Measurements from ENCODE around the gene GRIA4.

Gene GRIA4

GRCh38 chr11:105900515-105901035 lies 290.7 kb downstream of the GRIA4 start:
- no peaks in the 10 kb centered on the region for H3K36me3 ChIP-seq (ENCODE audit: insufficient read depth, low read length)

GRCh38 chr11:105903113-105903512 lies 293.2 kb downstream of the GRIA4 start:
- H3K4me1 ChIP-seq (ENCODE audit: insufficient read depth, low read length) = no peaks in the 10 kb centered on the region

More at GRCh38 chr11:105900515-105901035, 290.7 kb downstream of the GRIA4 start:
- H3K9me3 ChIP-seq (ENCODE audit: control insufficient read depth, insufficient read depth, low read length) = no peaks in the 10 kb centered on the region
- H3K4me1 ChIP-seq (ENCODE audit: insufficient read depth, low read length) = no peaks in the 10 kb centered on the region
- no peak overlapping the region for H3K9ac ChIP-seq (ENCODE audit: low read depth, low read length)

GRCh38 chr11:105906517-105906916 lies 296.6 kb downstream of the GRIA4 start:
- Histone ChIP-seq H3K36me3 (ENCODE audit: insufficient read depth, low read length) (no peaks in the 10 kb centered on the region), H3K9me3 (ENCODE audit: control insufficient read depth, insufficient read depth, low read length) (no peaks in the 10 kb centered on the region), H3K9ac (ENCODE audit: low read depth, low read length) (no peak overlapping the region), H3K4me1 (ENCODE audit: insufficient read depth, low read length) (no peaks in the 10 kb centered on the region)

More at GRCh38 chr11:105903113-105903512, 293.2 kb downstream of the GRIA4 start:
- Histone ChIP-seq H3K9me3 (ENCODE audit: control insufficient read depth, insufficient read depth, low read length) (no peaks in the 10 kb centered on the region), H3K36me3 (ENCODE audit: insufficient read depth, low read length) (no peaks in the 10 kb centered on the region), H3K9ac (ENCODE audit: low read depth, low read length) (no peak overlapping the region)

GRCh38 chr11:105907319-105907718 lies 297.4 kb downstream of the GRIA4 start:
- Histone ChIP-seq H3K9ac (ENCODE audit: low read depth, low read length) (no peak overlapping the region), H3K36me3 (ENCODE audit: insufficient read depth, low read length) (no peaks in the 10 kb centered on the region), H3K4me1 (ENCODE audit: insufficient read depth, low read length) (no peaks in the 10 kb centered on the region), H3K9me3 (ENCODE audit: control insufficient read depth, insufficient read depth, low read length) (no peaks in the 10 kb centered on the region)

- no peaks in the 10 kb centered on the region for H3K9me3 ChIP-seq (ENCODE audit: control insufficient read depth, insufficient read depth, low read length)
- H3K9ac ChIP-seq (ENCODE audit: low read depth, low read length) = no peak overlapping the region
- peaks cover 8% of the 10 kb centered on the region for H3K4me1 ChIP-seq (ENCODE audit: insufficient read depth, low read length)
- no peaks in the 10 kb centered on the region for H3K36me3 ChIP-seq (ENCODE audit: insufficient read depth, low read length)
Observed at GRCh38 chr11:105910095-105910715, 300.3 kb downstream of the GRIA4 start.

DNA sequence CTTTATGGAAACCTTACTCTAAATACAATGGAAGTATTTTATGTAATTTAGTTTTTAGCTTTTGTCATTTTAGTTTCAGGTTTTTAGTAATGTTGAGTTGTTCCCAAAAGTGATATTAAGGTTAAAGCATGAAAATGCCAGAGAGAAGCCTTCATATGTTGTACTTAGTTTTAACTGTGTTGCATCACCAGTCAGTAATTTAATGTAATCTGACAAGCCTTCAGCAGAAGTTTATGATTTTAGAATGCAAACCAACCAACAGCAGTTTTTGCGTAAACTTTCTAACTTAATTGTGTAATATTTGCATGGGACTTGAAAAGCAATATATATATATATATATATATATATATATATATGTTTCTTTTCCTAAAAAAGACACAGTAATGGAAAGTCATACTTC lies 301.6 kb downstream of the GRIA4 start:
- Histone ChIP-seq H3K36me3 (ENCODE audit: insufficient read depth, low read length) (no peaks in the 10 kb centered on the region), H3K9me3 (ENCODE audit: control insufficient read depth, insufficient read depth, low read length) (no peaks in the 10 kb centered on the region), H3K9ac (ENCODE audit: low read depth, low read length) (no peak overlapping the region), H3K4me1 (ENCODE audit: insufficient read depth, low read length) (peaks cover 9% of the 10 kb centered on the region)

- Histone ChIP-seq H3K9me3 (ENCODE audit: control insufficient read depth, insufficient read depth, low read length) (no peaks in the 10 kb centered on the region), H3K4me1 (ENCODE audit: insufficient read depth, low read length) (peaks cover 9% of the 10 kb centered on the region), H3K9ac (ENCODE audit: low read depth, low read length) (no peak overlapping the region), H3K36me3 (ENCODE audit: insufficient read depth, low read length) (no peaks in the 10 kb centered on the region)
Observed at GRCh38 chr11:105912666-105913065, 302.8 kb downstream of the GRIA4 start.

DNA sequence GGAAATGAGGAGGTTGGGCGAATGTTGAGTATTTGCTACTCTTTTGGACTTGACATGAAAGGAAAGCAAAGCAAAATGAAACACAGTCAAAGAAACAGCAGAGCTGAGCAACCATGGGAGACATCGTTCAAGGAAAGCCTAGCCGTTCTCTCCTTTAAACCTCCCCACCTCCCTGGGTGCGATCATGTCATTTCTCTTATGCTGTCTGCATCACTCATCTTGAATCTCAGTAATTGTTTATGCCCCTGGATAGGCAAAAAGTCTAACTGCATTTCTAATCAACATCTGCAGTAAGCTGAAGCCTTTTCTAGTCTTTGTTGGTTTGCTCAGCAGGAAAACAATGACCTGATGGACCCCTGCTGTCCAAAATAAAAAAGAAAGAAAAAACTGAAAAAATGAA lies 305.1 kb downstream of the GRIA4 start:
- no peaks in the 10 kb centered on the region for H3K9me3 ChIP-seq (ENCODE audit: control insufficient read depth, insufficient read depth, low read length)
- H3K36me3 ChIP-seq (ENCODE audit: insufficient read depth, low read length) = no peaks in the 10 kb centered on the region
- no peak overlapping the region for H3K9ac ChIP-seq (ENCODE audit: low read depth, low read length)
- H3K4me1 ChIP-seq (ENCODE audit: insufficient read depth, low read length) = peaks cover 9% of the 10 kb centered on the region

GRCh38 chr11:105918039-105918438 lies 308.2 kb downstream of the GRIA4 start:
- Histone ChIP-seq H3K9ac (ENCODE audit: low read depth, low read length) (no peak overlapping the region), H3K4me1 (ENCODE audit: insufficient read depth, low read length) (peaks cover 9% of the 10 kb centered on the region)

GRCh38 chr11:105918600-105918999 lies 308.7 kb downstream of the GRIA4 start:
- Histone ChIP-seq H3K4me1 (ENCODE audit: insufficient read depth, low read length) (peaks cover 9% of the 10 kb centered on the region), H3K9ac (ENCODE audit: low read depth, low read length) (no peak overlapping the region), H3K36me3 (ENCODE audit: insufficient read depth, low read length) (no peaks in the 10 kb centered on the region), H3K9me3 (ENCODE audit: control insufficient read depth, insufficient read depth, low read length) (no peaks in the 10 kb centered on the region)

More at GRCh38 chr11:105918039-105918438, 308.2 kb downstream of the GRIA4 start:
- Histone ChIP-seq H3K36me3 (ENCODE audit: insufficient read depth, low read length) (no peaks in the 10 kb centered on the region), H3K9me3 (ENCODE audit: control insufficient read depth, insufficient read depth, low read length) (no peaks in the 10 kb centered on the region)

DNA sequence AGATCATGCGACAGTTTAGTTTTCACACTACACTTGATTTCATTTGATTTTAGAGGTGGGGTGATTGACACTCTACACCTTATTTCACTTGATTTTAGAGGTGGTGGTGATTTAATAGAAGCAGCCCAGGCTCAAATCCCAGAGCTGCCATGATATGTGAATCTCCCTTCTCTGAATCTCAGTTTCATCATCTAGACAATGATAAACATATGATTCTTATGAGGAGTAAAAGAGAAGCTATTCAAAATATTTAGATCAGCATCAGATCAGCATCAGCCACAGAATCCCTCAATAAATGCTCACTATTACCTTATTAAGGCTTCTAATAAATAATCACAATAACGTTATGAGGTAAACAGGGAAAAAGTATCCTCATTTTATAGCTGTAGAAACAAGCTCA lies 313.4 kb downstream of the GRIA4 start:
- Histone ChIP-seq H3K9me3 (ENCODE audit: control insufficient read depth, insufficient read depth, low read length) (no peaks in the 10 kb centered on the region), H3K36me3 (ENCODE audit: insufficient read depth, low read length) (no peaks in the 10 kb centered on the region), H3K4me1 (ENCODE audit: insufficient read depth, low read length) (no peaks in the 10 kb centered on the region), H3K9ac (ENCODE audit: low read depth, low read length) (no peak overlapping the region)

DNA sequence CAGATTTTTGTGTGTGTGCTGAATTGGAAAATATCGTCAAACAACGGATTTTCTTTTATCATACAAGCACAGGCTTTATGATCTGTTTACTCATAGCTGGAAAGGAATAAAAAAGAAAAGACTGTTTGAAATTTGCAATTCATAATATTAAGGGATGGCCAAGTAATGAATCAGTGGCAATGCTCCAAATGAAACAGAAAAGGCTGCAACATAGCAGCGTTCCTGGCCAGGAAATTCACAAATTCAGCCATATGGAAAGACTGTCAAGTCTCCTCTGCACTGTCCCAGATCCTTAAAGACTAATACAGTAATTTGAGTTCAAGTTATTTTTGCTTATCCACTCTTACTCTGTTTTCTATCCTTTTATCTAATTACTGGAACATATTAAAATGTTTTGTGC lies 313.9 kb downstream of the GRIA4 start:
- no peaks in the 10 kb centered on the region for H3K36me3 ChIP-seq (ENCODE audit: insufficient read depth, low read length)
- H3K9me3 ChIP-seq (ENCODE audit: control insufficient read depth, insufficient read depth, low read length) = no peaks in the 10 kb centered on the region
- no peak overlapping the region for H3K9ac ChIP-seq (ENCODE audit: low read depth, low read length)
- no peaks in the 10 kb centered on the region for H3K4me1 ChIP-seq (ENCODE audit: insufficient read depth, low read length)

DNA sequence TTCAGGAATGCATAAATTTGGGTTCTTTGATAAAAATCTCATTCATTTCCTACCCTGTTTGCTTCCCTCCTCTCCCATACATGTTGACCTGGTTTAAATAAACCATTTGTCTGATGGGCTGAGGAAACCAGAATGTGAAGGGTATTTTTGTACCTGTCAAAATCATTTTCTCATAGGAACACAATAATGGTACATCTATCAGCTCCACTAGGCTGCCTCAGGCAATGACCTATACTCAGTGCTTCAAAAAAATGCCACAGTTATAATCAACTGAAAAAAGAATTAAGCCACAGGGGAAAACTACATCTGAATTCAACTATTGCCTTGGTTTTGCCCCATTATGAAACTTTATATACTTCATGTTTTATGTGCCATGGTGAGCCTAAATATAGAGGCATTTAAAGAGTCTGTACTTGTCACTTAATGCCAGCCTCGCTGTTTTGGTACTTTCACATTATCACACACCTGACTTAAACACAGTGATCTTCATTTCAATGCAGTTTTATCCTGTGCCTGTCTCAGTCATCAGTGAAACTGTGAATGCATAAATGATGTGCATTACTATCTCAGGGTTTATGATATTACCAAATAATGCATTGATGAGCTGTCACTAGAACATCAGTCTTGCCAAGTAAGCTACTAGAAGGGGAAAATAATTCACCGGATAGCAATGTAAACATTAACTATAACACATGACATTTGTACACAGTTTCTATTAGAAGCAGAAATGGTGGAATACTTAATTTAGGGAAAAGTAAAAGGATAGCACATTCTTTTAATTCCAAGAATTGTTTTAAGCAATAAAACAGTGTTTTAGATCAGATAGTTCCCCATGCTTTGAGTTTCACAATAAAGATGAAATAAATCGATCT lies 319.4 kb downstream of the GRIA4 start:
- no peaks in the 10 kb centered on the region for H3K36me3 ChIP-seq (ENCODE audit: insufficient read depth, low read length)

DNA sequence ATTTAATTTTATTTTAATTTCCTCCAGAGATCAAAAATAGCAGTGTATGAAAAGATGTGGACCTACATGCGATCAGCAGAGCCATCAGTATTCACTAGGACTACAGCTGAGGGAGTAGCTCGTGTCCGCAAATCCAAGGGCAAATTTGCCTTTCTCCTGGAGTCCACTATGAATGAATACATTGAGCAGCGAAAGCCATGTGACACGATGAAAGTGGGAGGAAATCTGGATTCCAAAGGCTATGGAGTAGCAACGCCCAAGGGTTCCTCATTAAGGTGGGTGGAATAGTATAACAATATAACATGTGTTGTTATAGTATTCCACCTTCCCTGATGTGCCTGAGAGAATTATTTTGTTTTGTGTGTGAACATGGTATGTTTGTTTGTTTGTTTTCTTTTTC lies 323.8 kb downstream of the GRIA4 start:
- peaks cover 20% of the 10 kb centered on the region for H3K4me1 ChIP-seq (ENCODE audit: insufficient read depth, low read length)
- H3K9me3 ChIP-seq (ENCODE audit: control insufficient read depth, insufficient read depth, low read length) = no peaks in the 10 kb centered on the region
- no peaks in the 10 kb centered on the region for H3K36me3 ChIP-seq (ENCODE audit: insufficient read depth, low read length)
- no peak overlapping the region for H3K9ac ChIP-seq (ENCODE audit: low read depth, low read length)

More for the DNA sequence above, 319.4 kb downstream of the GRIA4 start:
- Histone ChIP-seq H3K9me3 (ENCODE audit: control insufficient read depth, insufficient read depth, low read length) (no peaks in the 10 kb centered on the region), H3K4me1 (ENCODE audit: insufficient read depth, low read length) (no peaks in the 10 kb centered on the region), H3K9ac (ENCODE audit: low read depth, low read length) (no peak overlapping the region)

DNA sequence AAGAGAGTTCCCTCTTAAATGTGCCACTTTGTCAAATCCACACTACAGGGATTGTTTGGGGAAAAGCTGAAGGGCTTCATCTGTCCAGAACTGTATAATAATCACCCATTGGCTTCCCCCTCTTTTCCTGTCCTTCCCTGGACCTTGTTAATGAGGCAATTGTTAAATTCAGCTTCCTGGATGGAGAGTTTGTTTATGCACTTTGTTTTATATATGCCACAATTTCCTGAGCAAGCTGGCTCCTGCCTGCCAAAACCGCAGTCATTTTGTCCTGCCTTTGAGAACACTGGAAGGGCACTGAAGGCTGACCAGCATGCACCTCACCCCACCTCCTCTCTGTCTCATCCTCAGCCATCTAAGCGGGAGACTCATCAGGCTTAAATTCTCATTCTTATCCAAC lies 325.9 kb downstream of the GRIA4 start:
- H3K36me3 ChIP-seq (ENCODE audit: insufficient read depth, low read length) = no peaks in the 10 kb centered on the region
- no peak overlapping the region for H3K9ac ChIP-seq (ENCODE audit: low read depth, low read length)
- no peaks in the 10 kb centered on the region for H3K9me3 ChIP-seq (ENCODE audit: control insufficient read depth, insufficient read depth, low read length)
- H3K4me1 ChIP-seq (ENCODE audit: insufficient read depth, low read length) = peaks cover 20% of the 10 kb centered on the region
